WI38 (cell line): ENCODE data around the gene ZFHX3.
A peak's percentile ranks its signal among the peaks of the same experiment; 100 is the strongest.

Experiments used
- H3K4me3 ChIP-seq: 2 replicates; pipeline ENCODE4 v1.5.1; 2011; ENCODE audit warnings: low read depth, mild to moderate bottlenecking, control low read depth, low read length
- TF ChIP-seq, protein P1 (sequence below): IDR thresholded peaks from 2 replicates; pipeline ENCODE4 v1.5.1; 2012; ENCODE audit warnings: low read depth, mild to moderate bottlenecking, control low read depth, low read length

The ZFHX3 gene

DNA sequence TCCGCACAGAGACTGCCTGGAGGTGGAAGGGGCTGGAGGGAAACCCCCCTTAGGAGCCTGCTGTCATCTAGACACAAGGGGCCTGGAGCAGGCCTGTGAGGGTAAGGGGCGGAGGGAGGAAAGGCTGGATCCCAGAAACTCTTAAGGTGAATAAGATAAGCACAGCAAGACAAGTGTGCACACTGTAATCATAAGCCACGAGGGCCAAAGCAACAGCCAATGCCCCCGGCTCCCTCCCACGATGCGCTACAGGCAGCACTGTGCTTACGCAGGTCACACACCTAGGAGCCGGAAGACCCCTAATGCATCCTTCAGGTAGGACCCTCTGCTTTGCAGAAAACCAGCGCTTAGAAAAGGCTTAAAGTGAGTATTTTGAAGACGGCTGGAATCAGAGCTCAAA is 24.6 kb downstream of the ZFHX3 start:
- TF ChIP-seq, protein P1, sequence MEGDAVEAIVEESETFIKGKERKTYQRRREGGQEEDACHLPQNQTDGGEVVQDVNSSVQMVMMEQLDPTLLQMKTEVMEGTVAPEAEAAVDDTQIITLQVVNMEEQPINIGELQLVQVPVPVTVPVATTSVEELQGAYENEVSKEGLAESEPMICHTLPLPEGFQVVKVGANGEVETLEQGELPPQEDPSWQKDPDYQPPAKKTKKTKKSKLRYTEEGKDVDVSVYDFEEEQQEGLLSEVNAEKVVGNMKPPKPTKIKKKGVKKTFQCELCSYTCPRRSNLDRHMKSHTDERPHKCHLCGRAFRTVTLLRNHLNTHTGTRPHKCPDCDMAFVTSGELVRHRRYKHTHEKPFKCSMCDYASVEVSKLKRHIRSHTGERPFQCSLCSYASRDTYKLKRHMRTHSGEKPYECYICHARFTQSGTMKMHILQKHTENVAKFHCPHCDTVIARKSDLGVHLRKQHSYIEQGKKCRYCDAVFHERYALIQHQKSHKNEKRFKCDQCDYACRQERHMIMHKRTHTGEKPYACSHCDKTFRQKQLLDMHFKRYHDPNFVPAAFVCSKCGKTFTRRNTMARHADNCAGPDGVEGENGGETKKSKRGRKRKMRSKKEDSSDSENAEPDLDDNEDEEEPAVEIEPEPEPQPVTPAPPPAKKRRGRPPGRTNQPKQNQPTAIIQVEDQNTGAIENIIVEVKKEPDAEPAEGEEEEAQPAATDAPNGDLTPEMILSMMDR = no peak
- no peak overlapping the region for H3K4me3 ChIP-seq

DNA sequence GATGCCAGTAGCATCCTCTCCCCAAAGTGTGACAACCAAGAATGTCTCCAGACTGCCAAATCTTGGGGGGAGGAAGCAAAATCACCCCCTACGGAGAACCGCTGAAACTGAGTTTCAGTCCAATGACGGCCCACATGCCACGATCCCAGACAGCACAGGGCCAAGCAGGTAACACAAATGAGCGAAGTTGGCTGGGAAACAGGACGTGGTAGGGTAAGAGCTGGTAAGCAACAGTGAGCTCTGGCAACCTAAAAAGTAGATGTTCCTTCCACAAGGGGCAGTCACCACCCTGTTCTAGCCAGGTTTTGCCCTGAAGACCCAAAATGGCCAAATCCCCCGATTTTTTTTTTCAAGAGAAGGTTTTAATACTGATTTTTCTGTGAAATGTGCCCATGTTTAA is 25.4 kb downstream of the ZFHX3 start:
- no peak overlapping the region for H3K4me3 ChIP-seq

DNA sequence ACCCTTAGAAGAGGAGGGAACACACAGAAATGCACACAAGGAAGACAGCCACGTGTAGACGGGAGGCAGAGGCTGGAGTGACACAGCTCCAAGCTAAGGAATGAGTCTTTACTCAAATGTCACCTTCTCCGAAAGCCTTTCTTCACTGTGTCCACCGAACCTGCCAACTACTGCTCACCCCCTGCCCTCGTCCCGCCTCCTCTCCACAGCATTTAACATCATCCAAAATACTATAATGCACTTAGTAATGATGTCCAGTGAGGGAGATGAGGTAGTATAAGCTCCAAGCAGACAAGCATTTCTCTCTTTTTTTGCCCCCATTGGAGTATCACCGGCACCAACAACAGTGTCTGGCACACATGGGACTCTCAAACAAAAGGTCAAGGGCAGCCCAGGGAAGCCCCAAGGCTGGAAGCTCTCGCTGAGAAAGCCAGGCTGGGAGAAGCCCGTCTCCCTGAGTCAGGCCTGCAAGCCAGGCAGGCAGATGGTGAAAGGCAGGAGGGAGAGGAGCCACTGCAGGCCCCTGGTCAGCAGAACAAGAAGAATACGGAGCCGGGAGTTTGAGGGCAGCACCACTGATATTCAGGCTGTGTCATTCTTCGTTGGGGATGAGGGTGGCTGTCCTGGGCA is 25.9 kb downstream of the ZFHX3 start:
- TF ChIP-seq, protein P1 = no peak

More for the DNA sequence above, 25.4 kb downstream of the ZFHX3 start:
- TF ChIP-seq, protein P1 = no peak

DNA sequence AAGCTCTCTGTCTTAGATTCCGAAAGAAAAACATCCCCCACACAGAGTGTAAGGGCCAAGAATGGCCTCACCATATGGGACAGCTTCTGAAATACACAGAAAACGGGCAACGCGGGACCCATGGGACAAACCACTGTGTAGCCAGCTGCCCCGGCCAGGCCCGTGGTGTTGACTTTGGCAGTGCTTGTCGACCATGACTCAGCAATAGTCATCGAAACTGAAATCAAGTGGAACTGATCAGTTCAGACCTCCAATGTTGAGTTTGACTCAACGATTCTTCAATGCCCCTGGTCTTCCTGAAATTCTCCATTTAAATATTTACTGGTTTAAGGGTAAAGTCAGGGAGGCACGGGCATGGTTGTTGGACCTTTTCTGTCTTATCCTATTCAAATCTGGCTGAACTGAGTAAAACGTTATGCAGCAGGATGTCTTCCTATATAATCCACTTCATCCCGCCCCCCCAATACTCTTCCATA is 27.5 kb downstream of the ZFHX3 start:
- H3K4me3 ChIP-seq = peak overlapping the region; percentile 35
- TF ChIP-seq, protein P1 = no peak

More for the DNA sequence above, 25.9 kb downstream of the ZFHX3 start:
- no peak overlapping the region for H3K4me3 ChIP-seq

GRCh38 chr16:73019457-73020362 is 28.2 kb downstream of the ZFHX3 start:
- peak overlapping the region; percentile 35 for H3K4me3 ChIP-seq
- TF ChIP-seq, protein P1 = no peak

GRCh38 chr16:73018821-73019456 is 29.0 kb downstream of the ZFHX3 start:
- TF ChIP-seq, protein P1 = no peak
- H3K4me3 ChIP-seq = no peak overlapping the region
